Astrocyte of the cerebellum (primary cell): ENCODE data around the gene NEK2.

Source experiments
- DNase-seq: peaks from one replicate; pipeline ENCODE4 v3.0.0-alpha.2; 2011; ENCODE audit warnings: low read depth
- H3K4me3 ChIP-seq: 2 replicates; pipeline ENCODE4 v1.5.1; 2011; ENCODE audit warnings: mild to moderate bottlenecking, low read depth, low read length, moderate library complexity
- CTCF ChIP-seq: IDR thresholded peaks from 2 replicates; pipeline ENCODE4 v1.5.1; 2012; ENCODE audit warnings: low read length, low read depth, moderate library complexity, mild to moderate bottlenecking; ENCODE audit errors: missing control alignments
- in situ Hi-C: cut with HindIII; loops from 2 replicates; pipeline ENCODE4 v1.10.0; 2017; ENCODE audit warnings: low sequenced_read_pairs

NEK2 gene

DNA sequence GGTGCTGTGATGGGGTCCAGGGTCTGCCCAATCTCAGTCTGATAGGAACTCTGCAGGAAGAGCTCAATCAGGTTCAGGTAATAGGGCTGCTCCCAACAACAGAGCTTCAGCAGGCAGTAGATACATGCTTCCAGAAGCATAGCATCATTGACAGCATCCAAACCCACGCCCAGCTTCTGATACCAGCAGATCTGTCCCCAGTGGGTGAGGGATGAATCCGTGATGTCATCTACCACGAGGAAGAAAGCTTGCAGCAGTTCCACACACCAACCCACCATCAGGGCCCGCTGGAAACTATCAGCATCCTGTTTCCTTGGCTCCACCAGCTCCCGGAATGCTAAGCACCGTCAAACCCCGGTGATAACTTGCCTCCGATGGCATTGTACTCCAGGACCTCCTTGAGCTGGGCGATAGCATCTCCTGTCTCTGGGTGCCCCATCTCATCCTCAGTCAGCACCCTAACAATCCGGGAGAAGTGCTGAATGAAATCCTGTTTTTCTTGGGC lies 14.7 kb downstream of the NEK2 start:
- in situ Hi-C loops = no loop called here
- no peak overlapping the region for H3K4me3 ChIP-seq
- no peak for DNase-seq
- no peak for TF ChIP-seq CTCF

GRCh38 chr1:211656728-211657127 lies 18.7 kb downstream of the NEK2 start:
- TF ChIP-seq CTCF = no peak
- in situ Hi-C loops = no loop called here

DNA sequence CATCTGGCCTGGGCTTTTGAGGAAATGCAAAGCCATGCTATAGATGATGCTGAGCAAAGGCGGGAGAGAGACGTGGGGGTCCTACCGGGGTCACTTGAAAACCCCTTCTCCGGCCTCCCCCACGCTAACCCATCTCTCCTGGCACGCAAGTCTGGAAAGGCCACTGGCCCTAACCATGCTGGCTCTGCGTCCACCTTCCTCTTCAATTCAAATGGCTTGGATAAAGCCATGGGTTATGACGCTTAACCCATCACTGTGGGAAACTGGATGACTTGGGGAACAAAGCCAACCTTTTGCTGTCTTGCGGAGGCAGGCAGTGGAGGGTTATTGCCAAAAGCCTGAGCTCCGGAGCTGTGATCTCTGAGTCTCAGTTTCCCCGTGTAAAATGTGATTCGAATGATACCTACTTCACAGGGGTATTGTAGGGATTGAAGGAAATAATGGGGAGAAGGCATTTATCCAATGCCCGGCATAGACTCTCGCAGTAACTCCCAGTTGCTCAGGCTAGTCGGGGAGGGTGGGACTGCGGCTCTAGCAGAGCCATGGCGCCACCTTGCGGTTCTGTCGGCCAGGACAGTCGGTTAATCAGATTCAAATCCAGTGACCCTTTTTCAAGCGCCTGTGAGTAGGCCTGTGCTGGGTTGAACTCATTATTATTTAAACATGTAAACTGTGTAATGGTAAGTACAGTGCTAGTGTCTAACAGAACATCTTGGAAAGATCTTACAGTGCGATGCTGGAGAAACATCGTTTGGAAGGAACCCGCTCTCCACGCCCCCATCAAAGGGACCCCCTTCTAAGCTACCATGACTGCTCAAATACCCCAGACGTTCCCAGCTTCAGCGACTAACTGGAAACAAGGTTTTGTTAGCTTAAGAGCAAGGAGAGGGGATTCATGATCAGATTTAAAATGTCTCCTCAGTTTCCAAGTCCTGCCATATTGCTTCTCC lies 20.3 kb downstream of the NEK2 start:
- in situ Hi-C loops = no loop called here
- peak; percentile 96 for TF ChIP-seq CTCF
- H3K4me3 ChIP-seq = no peak overlapping the region

More at GRCh38 chr1:211656728-211657127, 18.7 kb downstream of the NEK2 start:
- DNase-seq = no peak
- H3K4me3 ChIP-seq = no peak overlapping the region

GRCh38 chr1:211653959-211654496 lies 21.4 kb downstream of the NEK2 start:
- TF ChIP-seq CTCF = no peak
- in situ Hi-C loops = no loop called here
- H3K4me3 ChIP-seq = no peak overlapping the region
- no peak for DNase-seq

More for the DNA sequence above, 20.3 kb downstream of the NEK2 start:
- peak; percentile 79 for DNase-seq

- no peak overlapping the region for H3K4me3 ChIP-seq
- in situ Hi-C loops = no loop called here
- no peak for TF ChIP-seq CTCF
- DNase-seq = no peak
Measured at GRCh38 chr1:211653293-211653692, 22.1 kb downstream of the NEK2 start.

DNA sequence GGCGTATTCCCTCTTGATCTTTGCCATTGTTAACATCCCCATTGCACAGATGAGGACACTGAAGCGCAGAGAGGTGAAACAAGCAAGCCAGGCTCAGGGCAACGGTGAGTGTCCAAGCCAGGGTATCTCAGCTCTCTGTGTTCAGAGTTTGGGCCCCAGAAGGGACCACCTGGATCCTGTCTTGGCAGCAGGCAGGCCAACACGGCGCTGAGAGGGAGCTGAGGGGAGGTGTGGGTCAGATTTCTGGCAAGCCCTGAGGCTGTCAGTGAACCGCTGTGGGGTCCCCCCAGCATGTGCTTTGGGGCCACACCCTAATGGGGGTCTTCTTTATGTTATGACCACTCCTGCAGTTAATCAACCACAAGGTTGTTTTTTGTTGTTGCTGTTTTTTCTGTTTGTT lies 23.1 kb downstream of the NEK2 start:
- in situ Hi-C loops = no loop called here
- no peak for DNase-seq
- TF ChIP-seq CTCF = no peak
- H3K4me3 ChIP-seq = no peak overlapping the region
